GM12872 (cell line): ENCODE measurements around the gene PEAK1.

Source experiments
- CTCF ChIP-seq: IDR thresholded peaks from 3 replicates; pipeline ENCODE4 v1.5.1; 2011; ENCODE audit warnings: low read depth, mild to moderate bottlenecking, low read length, moderate library complexity; ENCODE audit not compliant: insufficient read depth

The PEAK1 gene

DNA sequence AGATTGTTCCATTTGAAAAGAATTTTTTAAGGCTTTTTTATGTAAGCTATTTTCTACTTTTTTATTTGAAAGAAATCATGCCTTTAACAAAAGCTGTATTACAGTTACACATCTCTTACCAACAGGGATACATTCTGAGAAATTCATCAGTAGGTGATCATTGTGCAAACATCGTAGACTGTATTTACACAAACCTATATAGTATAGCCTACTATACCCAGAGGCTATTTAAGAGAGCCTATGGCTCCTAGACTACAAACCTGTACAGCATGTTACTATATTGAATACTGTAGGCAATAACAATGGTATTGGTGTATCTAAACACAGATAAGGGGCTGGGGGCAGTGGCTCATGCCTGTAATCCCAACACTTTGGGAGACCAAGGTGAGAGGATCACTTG, 43.1 kb downstream of the PEAK1 start:
- TF ChIP-seq CTCF = no peak

- TF ChIP-seq CTCF = no peak
These were observed 44.8 kb downstream of the PEAK1 start for GRCh38 chr15:77375133-77375532.

DNA sequence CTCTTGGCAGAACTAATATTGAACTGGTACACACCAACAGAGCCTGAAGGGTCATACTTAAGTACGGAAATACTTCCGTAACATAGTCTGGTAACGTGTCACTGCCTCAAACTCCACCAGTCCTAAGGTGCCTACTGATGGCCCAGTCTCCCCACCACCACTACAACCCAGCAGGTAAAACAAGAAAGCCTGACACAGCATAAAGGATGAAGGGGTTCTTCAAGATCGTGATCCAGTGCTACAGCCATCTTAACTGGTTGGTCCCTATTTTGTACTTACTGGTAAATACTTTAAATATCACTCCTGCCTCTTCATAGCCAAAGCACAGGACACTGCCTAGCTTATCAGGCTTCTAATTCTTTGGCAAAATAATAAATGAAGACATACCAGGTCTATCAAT, 46.5 kb downstream of the PEAK1 start:
- TF ChIP-seq CTCF = no peak

- no peak for TF ChIP-seq CTCF
These were observed 47.9 kb downstream of the PEAK1 start for GRCh38 chr15:77371850-77372563.

GRCh38 chr15:77370580-77370979, 49.3 kb downstream of the PEAK1 start:
- no peak for TF ChIP-seq CTCF

- TF ChIP-seq CTCF = no peak
These were observed 50.7 kb downstream of the PEAK1 start for GRCh38 chr15:77369168-77369567.

GRCh38 chr15:77367631-77368030, 52.3 kb downstream of the PEAK1 start:
- no peak for TF ChIP-seq CTCF
